Adipocyte (in vitro differentiated cells): ENCODE measurements around the gene DHCR24.
A peak's percentile ranks its signal among the peaks of the same experiment; 100 is the strongest.

Experiments used
- DNase-seq: peaks from one replicate; pipeline ENCODE4 v3.0.0-alpha.2; 2015; ENCODE audit warnings: low read depth
- H3K27me3 ChIP-seq: replicated peaks from 2 replicates; pipeline ENCODE4 v1.7.0; 2013; ENCODE audit warnings: mild to moderate bottlenecking, low read length, moderate library complexity; ENCODE audit not compliant: control insufficient read depth, insufficient read depth
- H3K36me3 ChIP-seq: 2 replicates; pipeline ENCODE4 v1.7.0; 2013; ENCODE audit warnings: low read length, mild to moderate bottlenecking, moderate library complexity; ENCODE audit not compliant: control insufficient read depth, insufficient read depth, severe bottlenecking
- H3K4me1 ChIP-seq: 2 replicates; pipeline ENCODE4 v1.7.0; 2013; ENCODE audit warnings: mild to moderate bottlenecking, low read length, moderate library complexity; ENCODE audit not compliant: control insufficient read depth, insufficient read depth
- H3K4me3 ChIP-seq: 2 replicates; pipeline ENCODE4 v1.7.0; 2013; ENCODE audit warnings: mild to moderate bottlenecking, low read length, moderate library complexity
- H3K9ac ChIP-seq: 2 replicates; pipeline ENCODE4 v1.7.0; 2013; ENCODE audit warnings: mild to moderate bottlenecking, low read length, moderate library complexity
- H3K9me3 ChIP-seq: 2 replicates; pipeline ENCODE4 v1.7.0; 2013; ENCODE audit warnings: mild to moderate bottlenecking, low read length, moderate library complexity; ENCODE audit not compliant: control insufficient read depth

The DHCR24 gene

DNA sequence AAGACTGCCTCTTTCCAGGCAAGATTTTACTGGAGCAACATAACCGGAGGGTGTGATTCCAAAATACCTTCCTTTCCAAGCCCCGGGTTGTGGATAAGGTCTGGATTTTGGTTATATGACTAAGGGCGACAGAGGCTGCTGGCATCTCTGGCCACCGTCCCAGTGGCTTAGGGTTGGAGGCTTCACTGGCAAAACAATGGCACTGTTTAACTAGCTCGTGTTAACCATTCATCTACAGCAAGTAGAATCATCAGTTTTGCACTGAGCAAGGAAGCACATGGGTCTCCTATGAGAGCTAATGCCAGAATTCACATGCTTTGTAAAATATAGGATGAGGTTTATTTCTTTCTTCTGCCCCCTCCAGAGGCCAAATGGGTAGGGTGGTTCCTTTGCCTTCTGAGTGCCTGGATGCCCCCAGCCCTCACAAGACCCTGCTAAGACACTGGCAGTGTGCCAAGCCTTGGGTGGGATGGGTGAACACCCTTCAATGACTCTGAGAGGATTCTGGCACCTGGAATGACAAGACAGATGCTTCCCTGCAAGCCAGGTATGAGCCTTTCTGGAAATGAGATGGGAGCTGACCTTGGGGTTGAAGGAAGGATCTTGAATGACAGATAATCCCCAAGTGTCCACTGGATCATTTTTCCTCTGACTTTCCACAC, 36.8 kb downstream of the DHCR24 start:
- Histone ChIP-seq H3K27me3 (no peaks in the 10 kb centered on the region), H3K4me1 (peaks cover 34% of the 10 kb centered on the region), H3K9me3 (no peaks in the 10 kb centered on the region), H3K4me3 (peak overlapping the region; percentile 31), H3K9ac (no peak overlapping the region), H3K36me3 (peaks cover 84% of the 10 kb centered on the region)
- no peak for DNase-seq

DNA sequence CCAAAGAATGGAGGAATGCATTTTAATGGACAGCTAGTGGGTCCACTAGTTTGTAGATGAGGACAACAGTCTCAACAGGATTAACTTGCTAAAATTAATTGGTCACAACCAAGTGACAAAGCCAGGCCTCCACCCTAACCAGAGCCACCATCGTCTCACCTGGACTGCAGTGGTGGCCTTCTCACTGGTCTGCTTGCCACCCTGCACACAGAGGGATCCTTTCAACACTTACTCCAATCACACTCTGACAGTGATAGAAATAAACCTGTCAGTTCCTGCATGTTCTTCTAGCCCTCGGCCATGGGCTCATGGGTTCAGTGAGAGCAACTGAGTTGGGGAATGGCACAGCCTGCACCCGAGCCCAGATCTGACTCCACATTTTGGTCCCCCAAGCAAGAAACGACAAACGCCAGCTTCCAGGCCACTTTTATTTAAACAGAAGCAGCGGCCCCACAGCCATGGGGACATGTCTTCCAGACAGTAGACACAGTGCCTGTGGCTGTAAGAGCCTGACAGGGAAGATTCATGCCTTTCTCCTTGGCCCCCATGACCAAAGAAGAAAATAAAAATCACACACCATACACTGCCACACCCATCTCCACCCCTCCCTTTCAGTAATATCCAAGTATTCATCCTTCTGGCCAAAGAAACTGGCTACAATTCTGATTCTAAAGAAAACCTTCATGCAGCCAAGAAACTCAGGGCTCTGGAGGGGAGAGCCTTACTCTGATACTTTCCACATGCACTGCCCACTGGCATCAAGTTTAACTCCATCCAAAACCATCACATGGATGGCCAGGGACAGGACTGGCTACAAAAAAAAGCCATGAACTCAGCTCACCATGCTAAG, 37.6 kb downstream of the DHCR24 start:
- Histone ChIP-seq H3K36me3 (peaks cover 79% of the 10 kb centered on the region), H3K9me3 (no peaks in the 10 kb centered on the region), H3K4me1 (peaks cover 30% of the 10 kb centered on the region), H3K9ac (no peak overlapping the region), H3K27me3 (no peaks in the 10 kb centered on the region), H3K4me3 (no peak overlapping the region)
- DNase-seq, result no peak

DNA sequence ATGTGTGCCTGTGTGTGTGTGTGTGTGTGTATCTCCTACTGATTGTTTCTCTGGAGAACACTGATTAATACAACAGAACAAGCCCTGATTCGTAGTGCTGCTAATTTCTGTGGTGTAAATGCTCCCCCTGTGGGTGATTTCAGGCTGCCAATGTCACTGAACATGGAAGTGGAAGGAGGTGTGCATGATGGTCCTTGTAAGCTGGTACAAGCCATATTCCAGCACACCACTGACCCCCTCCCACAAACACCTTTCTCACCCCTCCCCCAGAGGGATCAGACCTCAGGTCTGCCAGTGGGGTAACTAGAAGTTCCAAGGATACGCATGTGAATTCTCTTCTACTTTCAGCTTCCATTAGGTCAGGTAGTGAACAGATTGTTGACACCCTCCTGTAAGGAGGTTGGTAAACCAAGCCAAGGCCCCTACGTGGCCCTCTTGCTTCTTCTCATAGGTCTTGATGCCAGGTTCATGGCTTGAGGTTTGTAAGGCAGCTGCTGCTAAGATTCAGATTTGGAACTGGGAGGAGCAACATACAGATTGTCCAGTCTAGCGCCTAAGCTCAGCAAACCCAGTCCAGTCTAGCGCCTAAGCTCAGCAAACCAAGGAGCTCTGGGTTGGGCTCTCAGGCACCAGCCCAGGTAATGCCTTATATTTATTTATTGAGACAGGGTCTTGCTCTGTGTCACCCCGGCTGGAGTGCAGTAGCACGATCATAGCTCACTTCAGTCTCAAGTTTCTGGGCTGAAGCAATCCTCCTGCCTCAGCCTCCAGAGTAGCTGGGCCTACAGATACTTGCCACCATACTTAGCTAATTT, 38.7 kb downstream of the DHCR24 start:
- no peak for DNase-seq
- Histone ChIP-seq H3K36me3 (peaks cover 68% of the 10 kb centered on the region), H3K9me3 (no peaks in the 10 kb centered on the region), H3K27me3 (no peaks in the 10 kb centered on the region), H3K4me1 (peaks cover 29% of the 10 kb centered on the region), H3K4me3 (no peak overlapping the region), H3K9ac (no peak overlapping the region)

DNA sequence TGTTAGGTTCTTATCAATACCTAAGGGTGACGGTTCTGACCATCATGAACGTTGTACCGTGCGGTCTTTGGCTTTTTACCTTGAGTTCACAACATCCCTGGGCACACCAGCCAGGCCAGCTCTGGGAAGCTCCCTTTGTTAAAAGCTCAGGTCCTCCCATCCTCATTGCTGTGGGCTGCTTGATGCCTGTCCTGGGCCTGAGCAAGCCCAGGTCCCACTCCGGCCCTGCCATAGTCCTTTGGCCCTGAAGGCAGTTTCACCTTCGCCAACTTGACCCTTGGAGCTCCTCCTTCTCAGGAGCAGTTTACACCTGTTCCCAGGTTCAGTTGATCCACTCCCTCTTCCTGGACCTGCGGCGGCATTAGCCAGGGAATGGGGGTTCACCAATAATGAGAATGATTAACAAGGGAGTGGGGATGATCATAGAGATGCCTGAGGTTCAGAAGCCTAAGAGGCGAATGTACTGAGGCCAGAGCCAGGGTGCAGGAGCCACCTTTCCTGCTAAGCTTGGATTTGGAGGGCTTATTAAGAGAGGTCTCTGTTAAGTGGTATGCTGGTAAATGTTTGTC, 40.2 kb downstream of the DHCR24 start:
- Histone ChIP-seq H3K9me3 (no peaks in the 10 kb centered on the region), H3K9ac (no peak overlapping the region), H3K4me3 (no peak overlapping the region), H3K27me3 (no peaks in the 10 kb centered on the region), H3K36me3 (peaks cover 52% of the 10 kb centered on the region), H3K4me1 (peaks cover 23% of the 10 kb centered on the region)
- no peak for DNase-seq

DNA sequence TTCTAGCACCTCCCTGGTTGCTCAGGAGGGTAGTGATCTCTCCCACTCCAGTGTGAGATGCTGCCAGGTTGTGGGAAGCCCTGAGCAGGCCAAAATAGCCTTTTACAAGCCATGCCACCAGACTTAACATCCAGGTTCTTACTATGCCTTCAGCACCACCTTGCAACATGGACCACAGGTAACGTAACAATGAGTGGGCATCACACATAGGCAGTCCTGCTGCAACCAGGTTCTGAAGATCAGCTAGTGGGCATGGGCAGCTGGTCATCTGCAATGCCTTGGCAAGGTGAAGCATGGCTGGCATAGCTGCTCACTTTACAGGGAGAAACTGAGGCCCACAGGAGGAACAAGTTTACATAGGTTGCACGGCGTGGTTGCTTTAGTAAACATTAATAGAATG, 40.7 kb downstream of the DHCR24 start:
- peaks cover 18% of the 10 kb centered on the region for H3K4me1 ChIP-seq
- peaks cover 47% of the 10 kb centered on the region for H3K36me3 ChIP-seq
- no peak overlapping the region for H3K9ac ChIP-seq
- DNase-seq, result no peak
- H3K9me3 ChIP-seq, result no peaks in the 10 kb centered on the region
- no peak overlapping the region for H3K4me3 ChIP-seq
- no peaks in the 10 kb centered on the region for H3K27me3 ChIP-seq

DNA sequence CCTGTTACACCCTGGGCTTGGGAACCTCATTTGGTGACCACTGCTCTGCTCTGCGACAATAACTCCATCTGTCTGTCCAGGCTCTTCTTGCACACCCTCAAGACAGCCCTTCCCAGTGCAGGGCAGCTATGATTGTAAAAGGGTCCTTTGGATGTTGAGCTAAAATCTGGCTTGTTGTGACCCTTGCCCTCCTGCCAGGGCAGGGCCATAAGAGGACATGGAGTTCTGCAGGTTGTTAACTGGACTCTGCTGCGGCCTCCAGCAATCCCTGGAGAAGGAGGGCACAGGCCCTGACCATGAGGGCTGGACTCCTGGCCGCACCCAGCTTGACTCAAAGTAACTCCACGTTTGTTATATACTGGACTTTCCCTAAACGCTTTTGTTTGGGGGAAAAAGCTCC, 41.2 kb downstream of the DHCR24 start:
- H3K4me3 ChIP-seq, result no peak overlapping the region

DNA sequence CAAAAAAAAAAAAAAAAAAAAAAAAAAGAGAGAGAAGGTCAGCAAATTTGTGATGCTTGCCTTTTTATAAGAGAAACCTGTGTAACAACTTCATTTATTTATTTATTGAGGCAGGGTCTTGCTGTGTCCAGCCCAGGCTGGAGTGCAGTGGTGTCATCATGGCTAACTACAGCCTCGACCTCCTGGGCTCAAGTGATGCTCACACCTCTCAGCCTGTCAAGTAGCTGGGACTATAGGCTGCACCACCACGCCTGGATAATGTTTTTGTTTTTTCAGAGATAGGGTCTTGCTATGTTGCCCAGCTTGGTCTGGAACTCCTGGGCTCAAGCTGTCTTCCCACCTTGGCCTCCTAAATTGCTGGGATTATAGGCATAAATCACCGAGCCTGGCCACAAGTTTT, 42.4 kb downstream of the DHCR24 start:
- Histone ChIP-seq H3K9me3 (no peaks in the 10 kb centered on the region), H3K4me3 (no peak overlapping the region), H3K9ac (no peak overlapping the region), H3K27me3 (no peaks in the 10 kb centered on the region), H3K36me3 (peaks cover 34% of the 10 kb centered on the region), H3K4me1 (peaks cover under 1% of the 10 kb centered on the region)
- DNase-seq, result no peak

More for the DNA sequence above, 41.2 kb downstream of the DHCR24 start:
- H3K36me3 ChIP-seq, result peaks cover 44% of the 10 kb centered on the region
- H3K9me3 ChIP-seq, result no peaks in the 10 kb centered on the region
- no peak for DNase-seq
- no peaks in the 10 kb centered on the region for H3K27me3 ChIP-seq
- peaks cover 13% of the 10 kb centered on the region for H3K4me1 ChIP-seq
- H3K9ac ChIP-seq, result no peak overlapping the region

DNA sequence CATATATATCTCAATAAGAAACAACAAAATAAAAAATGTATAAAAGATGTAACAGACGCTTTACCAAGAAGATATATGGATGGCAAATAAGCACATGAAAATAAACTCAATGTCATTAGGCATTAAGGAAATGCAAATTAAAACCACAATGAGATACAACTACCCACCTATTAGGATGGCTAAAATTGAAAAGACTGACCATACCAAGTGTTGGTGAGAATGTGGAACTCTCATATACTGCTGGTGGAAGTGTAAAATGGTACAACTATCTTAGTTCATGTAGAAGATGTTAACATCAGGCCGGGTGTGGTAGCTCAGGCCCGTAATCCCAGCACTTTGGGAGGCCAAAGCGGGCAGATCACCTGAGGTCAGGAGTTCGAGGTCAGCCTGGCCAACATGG, 43.5 kb downstream of the DHCR24 start:
- H3K36me3 ChIP-seq, result peaks cover 23% of the 10 kb centered on the region
- H3K27me3 ChIP-seq, result no peaks in the 10 kb centered on the region
- no peak overlapping the region for H3K4me3 ChIP-seq
- no peaks in the 10 kb centered on the region for H3K4me1 ChIP-seq
- H3K9me3 ChIP-seq, result no peaks in the 10 kb centered on the region
- H3K9ac ChIP-seq, result no peak overlapping the region
- DNase-seq, result no peak

DNA sequence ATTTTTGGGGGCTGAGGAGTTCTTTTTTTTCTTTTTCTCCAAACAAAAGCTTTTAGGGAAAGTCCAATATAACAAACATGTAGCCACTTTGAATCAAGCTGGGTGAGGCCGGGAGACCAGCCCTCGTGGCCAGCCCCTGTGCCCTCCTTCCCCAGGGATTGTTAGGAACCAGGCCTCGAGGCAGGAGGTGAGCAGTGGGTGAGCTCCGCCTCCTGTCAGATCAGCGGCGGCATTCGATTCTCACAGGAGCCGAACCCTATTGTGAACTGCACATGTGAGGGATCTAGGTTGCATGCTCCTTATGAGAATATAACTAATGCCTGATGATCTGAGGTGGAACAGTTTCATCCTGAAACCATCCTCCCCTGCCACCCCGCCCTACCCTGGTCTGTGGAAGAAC, 44.0 kb downstream of the DHCR24 start:
- DNase-seq, result no peak
- H3K36me3 ChIP-seq, result peaks cover 18% of the 10 kb centered on the region
- no peaks in the 10 kb centered on the region for H3K4me1 ChIP-seq
- no peaks in the 10 kb centered on the region for H3K27me3 ChIP-seq
- no peaks in the 10 kb centered on the region for H3K9me3 ChIP-seq
- no peak overlapping the region for H3K4me3 ChIP-seq
- H3K9ac ChIP-seq, result no peak overlapping the region

DNA sequence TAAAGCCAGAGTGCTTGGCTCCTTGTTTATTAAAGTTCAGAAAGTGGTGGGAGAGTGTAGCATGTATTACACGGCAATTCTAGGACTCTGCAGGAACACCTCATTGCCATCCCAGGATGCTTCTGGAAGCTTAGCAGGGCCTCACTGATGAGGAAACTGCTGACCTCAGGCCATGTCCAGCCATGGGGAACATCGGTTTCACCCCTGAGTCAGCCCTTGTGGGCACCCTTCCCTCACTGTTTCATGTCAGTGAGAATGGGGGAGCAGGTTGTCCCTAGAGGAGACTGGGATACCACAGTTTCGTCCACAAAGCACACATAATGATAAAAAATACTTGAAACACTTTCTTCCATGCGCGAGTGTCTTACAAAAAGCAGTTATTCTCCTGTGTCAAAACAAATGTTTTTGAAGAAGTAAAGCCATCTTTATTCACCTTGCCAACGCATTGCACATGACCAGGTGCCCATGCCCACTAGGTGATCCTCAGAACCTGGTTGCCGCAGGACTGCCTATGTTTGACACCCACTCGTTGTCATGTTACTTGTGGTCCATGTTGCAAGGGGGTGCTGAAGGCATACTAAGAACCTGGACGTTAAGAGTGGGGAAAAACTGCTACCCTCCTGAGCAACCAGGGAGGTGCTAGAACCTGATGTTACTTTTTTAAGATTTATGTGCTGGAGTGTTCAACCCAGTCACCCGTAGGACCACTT, 44.6 kb downstream of the DHCR24 start:
- Histone ChIP-seq H3K9ac (no peak overlapping the region), H3K9me3 (no peaks in the 10 kb centered on the region), H3K27me3 (peaks cover 1% of the 10 kb centered on the region), H3K4me3 (no peak overlapping the region), H3K4me1 (no peaks in the 10 kb centered on the region), H3K36me3 (peaks cover 12% of the 10 kb centered on the region)
- no peak for DNase-seq
